ENCODE measurements around the gene STAG3.
"Not testable (repeated sequence)": the region's sequence is repeated elsewhere in the genome, so short reads cannot be mapped to it uniquely, and the experiment has no call there.

GRCh38 chr7:100234660-100235317 lies 57.1 kb downstream of the STAG3 start:
- TF ChIP-seq, protein P1, sequence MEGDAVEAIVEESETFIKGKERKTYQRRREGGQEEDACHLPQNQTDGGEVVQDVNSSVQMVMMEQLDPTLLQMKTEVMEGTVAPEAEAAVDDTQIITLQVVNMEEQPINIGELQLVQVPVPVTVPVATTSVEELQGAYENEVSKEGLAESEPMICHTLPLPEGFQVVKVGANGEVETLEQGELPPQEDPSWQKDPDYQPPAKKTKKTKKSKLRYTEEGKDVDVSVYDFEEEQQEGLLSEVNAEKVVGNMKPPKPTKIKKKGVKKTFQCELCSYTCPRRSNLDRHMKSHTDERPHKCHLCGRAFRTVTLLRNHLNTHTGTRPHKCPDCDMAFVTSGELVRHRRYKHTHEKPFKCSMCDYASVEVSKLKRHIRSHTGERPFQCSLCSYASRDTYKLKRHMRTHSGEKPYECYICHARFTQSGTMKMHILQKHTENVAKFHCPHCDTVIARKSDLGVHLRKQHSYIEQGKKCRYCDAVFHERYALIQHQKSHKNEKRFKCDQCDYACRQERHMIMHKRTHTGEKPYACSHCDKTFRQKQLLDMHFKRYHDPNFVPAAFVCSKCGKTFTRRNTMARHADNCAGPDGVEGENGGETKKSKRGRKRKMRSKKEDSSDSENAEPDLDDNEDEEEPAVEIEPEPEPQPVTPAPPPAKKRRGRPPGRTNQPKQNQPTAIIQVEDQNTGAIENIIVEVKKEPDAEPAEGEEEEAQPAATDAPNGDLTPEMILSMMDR (conservative IDR thresholded peaks at IDR 0.05; ENCODE audit: low read depth in 2 of 2), result not testable (repeated sequence)
- not testable (repeated sequence) for TF ChIP-seq EZH2phosphoT487 (IDR thresholded peaks at IDR 0.05; ENCODE audit: unreplicated experiment); POLR2AphosphoS5 (IDR thresholded peaks at IDR 0.05; ENCODE audit: low read depth); STAT1 (IDR thresholded peaks at IDR 0.05; ENCODE audit: unreplicated experiment); REST (IDR thresholded peaks at IDR 0.05; ENCODE audit: unreplicated experiment); ETS1 (IDR thresholded peaks at IDR 0.05); EZH2 (IDR thresholded peaks at IDR 0.05; ENCODE audit: low read depth, unreplicated experiment); ZNF331 (CRISPR knock-in tag; IDR thresholded peaks at IDR 0.05; ENCODE audit: low read depth); JUNB (IDR thresholded peaks at IDR 0.05; ENCODE audit: unreplicated experiment); CREB1 (CRISPR knock-in tag; IDR thresholded peaks at IDR 0.05; ENCODE audit: low read depth); ZNF114 (CRISPR knock-in tag; IDR thresholded peaks at IDR 0.05); ZNF462 (CRISPR knock-in tag; IDR thresholded peaks at IDR 0.05)

Measured in GM23338 (cell line).